Measurements from ENCODE around the gene KIF26B.
"Not testable (repeated sequence)": the region's sequence is repeated elsewhere in the genome, so short reads cannot be mapped to it uniquely, and the experiment has no call there.

KIF26B gene

GRCh38 chr1:245124644-245125043, 30.1 kb upstream of the KIF26B start:
- no peaks in the 10 kb centered on the region for H3K9me3 ChIP-seq (ENCODE audit: insufficient read depth, low read length)
- H3K36me3 ChIP-seq (ENCODE audit: insufficient read depth, insufficient read length, low read length), result no peaks in the 10 kb centered on the region
- no peak for TF ChIP-seq ZNF274 (IDR thresholded peaks at IDR 0.05; ENCODE audit: low read depth, low read length)
- TF ChIP-seq SUZ12 (IDR thresholded peaks at IDR 0.05; ENCODE audit: extremely low read depth, insufficient read depth, insufficient read length), result no peak
- TF ChIP-seq YY1 (IDR thresholded peaks at IDR 0.05; ENCODE audit: insufficient read depth, insufficient read length), result no peak
- H3K27me3 ChIP-seq (ENCODE audit: insufficient read depth, insufficient read length), result no peaks in the 10 kb centered on the region
- H3K4me1 ChIP-seq (ENCODE audit: insufficient read depth, insufficient read length), result no peaks in the 10 kb centered on the region
- no peak overlapping the region for H3K4me3 ChIP-seq (ENCODE audit: insufficient read length, low read depth)
- H3K9ac ChIP-seq (ENCODE audit: insufficient read length, low read depth), result no peak overlapping the region
- DNase-seq (ENCODE audit: low read depth, low spot score), result peak; percentile 38

GRCh38 chr1:245126530-245126929, 28.3 kb upstream of the KIF26B start:
- no peaks in the 10 kb centered on the region for H3K9me3 ChIP-seq (ENCODE audit: insufficient read depth, low read length)
- H3K4me1 ChIP-seq (ENCODE audit: insufficient read depth, insufficient read length), result no peaks in the 10 kb centered on the region
- no peak for DNase-seq (ENCODE audit: low read depth, low spot score)
- H3K27me3 ChIP-seq (ENCODE audit: insufficient read depth, insufficient read length), result no peaks in the 10 kb centered on the region
- no peak for TF ChIP-seq YY1 (IDR thresholded peaks at IDR 0.05; ENCODE audit: insufficient read depth, insufficient read length)
- TF ChIP-seq ZNF274 (IDR thresholded peaks at IDR 0.05; ENCODE audit: low read depth, low read length), result no peak
- no peak for TF ChIP-seq SUZ12 (IDR thresholded peaks at IDR 0.05; ENCODE audit: extremely low read depth, insufficient read depth, insufficient read length)
- H3K4me3 ChIP-seq (ENCODE audit: insufficient read length, low read depth), result no peak overlapping the region
- no peaks in the 10 kb centered on the region for H3K36me3 ChIP-seq (ENCODE audit: insufficient read depth, insufficient read length, low read length)
- H3K9ac ChIP-seq (ENCODE audit: insufficient read length, low read depth), result no peak overlapping the region

- H3K4me1 ChIP-seq (ENCODE audit: insufficient read depth, insufficient read length), result no peaks in the 10 kb centered on the region
- no peak overlapping the region for H3K9ac ChIP-seq (ENCODE audit: insufficient read length, low read depth)
- H3K4me3 ChIP-seq (ENCODE audit: insufficient read length, low read depth), result no peak overlapping the region
- no peaks in the 10 kb centered on the region for H3K9me3 ChIP-seq (ENCODE audit: insufficient read depth, low read length)
- H3K27me3 ChIP-seq (ENCODE audit: insufficient read depth, insufficient read length), result no peaks in the 10 kb centered on the region
- TF ChIP-seq ZNF274 (IDR thresholded peaks at IDR 0.05; ENCODE audit: low read depth, low read length), result no peak
- no peak for TF ChIP-seq YY1 (IDR thresholded peaks at IDR 0.05; ENCODE audit: insufficient read depth, insufficient read length)
- no peak for TF ChIP-seq SUZ12 (IDR thresholded peaks at IDR 0.05; ENCODE audit: extremely low read depth, insufficient read depth, insufficient read length)
- no peaks in the 10 kb centered on the region for H3K36me3 ChIP-seq (ENCODE audit: insufficient read depth, insufficient read length, low read length)
- DNase-seq (ENCODE audit: low read depth, low spot score), result no peak
Observed at GRCh38 chr1:245128381-245129101, 26.2 kb upstream of the KIF26B start.

- Histone ChIP-seq H3K27me3 (ENCODE audit: insufficient read depth, insufficient read length) (no peaks in the 10 kb centered on the region), H3K4me3 (ENCODE audit: insufficient read length, low read depth) (no peak overlapping the region), H3K36me3 (ENCODE audit: insufficient read depth, insufficient read length, low read length) (no peaks in the 10 kb centered on the region), H3K4me1 (ENCODE audit: insufficient read depth, insufficient read length) (no peaks in the 10 kb centered on the region), H3K9me3 (ENCODE audit: insufficient read depth, low read length) (no peaks in the 10 kb centered on the region), H3K9ac (ENCODE audit: insufficient read length, low read depth) (no peak overlapping the region)
- TF ChIP-seq YY1 (IDR thresholded peaks at IDR 0.05; ENCODE audit: insufficient read depth, insufficient read length) (no peak), SUZ12 (IDR thresholded peaks at IDR 0.05; ENCODE audit: extremely low read depth, insufficient read depth, insufficient read length) (no peak), ZNF274 (IDR thresholded peaks at IDR 0.05; ENCODE audit: low read depth, low read length) (no peak)
- DNase-seq (ENCODE audit: low read depth, low spot score), result no peak
Observed at GRCh38 chr1:245129319-245130240, 25.2 kb upstream of the KIF26B start.

- H3K9me3 ChIP-seq (ENCODE audit: insufficient read depth, low read length); H3K9ac ChIP-seq (ENCODE audit: insufficient read length, low read depth); H3K27me3 ChIP-seq (ENCODE audit: insufficient read depth, insufficient read length); H3K4me1 ChIP-seq (ENCODE audit: insufficient read depth, insufficient read length); H3K36me3 ChIP-seq (ENCODE audit: insufficient read depth, insufficient read length, low read length); DNase-seq (ENCODE audit: low read depth, low spot score); H3K4me3 ChIP-seq (ENCODE audit: insufficient read length, low read depth): not testable (repeated sequence)
Observed at GRCh38 chr1:245130281-245131025, 24.3 kb upstream of the KIF26B start.

- Histone ChIP-seq H3K4me1 (ENCODE audit: insufficient read depth, insufficient read length) (no peaks in the 10 kb centered on the region), H3K9ac (ENCODE audit: insufficient read length, low read depth) (no peak overlapping the region), H3K4me3 (ENCODE audit: insufficient read length, low read depth) (no peak overlapping the region), H3K27me3 (ENCODE audit: insufficient read depth, insufficient read length) (no peaks in the 10 kb centered on the region), H3K9me3 (ENCODE audit: insufficient read depth, low read length) (no peaks in the 10 kb centered on the region), H3K36me3 (ENCODE audit: insufficient read depth, insufficient read length, low read length) (no peaks in the 10 kb centered on the region)
- DNase-seq (ENCODE audit: low read depth, low spot score), result no peak
- TF ChIP-seq SUZ12 (IDR thresholded peaks at IDR 0.05; ENCODE audit: extremely low read depth, insufficient read depth, insufficient read length) (no peak), ZNF274 (IDR thresholded peaks at IDR 0.05; ENCODE audit: low read depth, low read length) (no peak), YY1 (IDR thresholded peaks at IDR 0.05; ENCODE audit: insufficient read depth, insufficient read length) (no peak)
Observed at GRCh38 chr1:245131026-245131393, 23.8 kb upstream of the KIF26B start.

GRCh38 chr1:245132771-245133170, 22.0 kb upstream of the KIF26B start:
- Histone ChIP-seq H3K27me3 (ENCODE audit: insufficient read depth, insufficient read length) (no peaks in the 10 kb centered on the region), H3K9ac (ENCODE audit: insufficient read length, low read depth) (no peak overlapping the region), H3K9me3 (ENCODE audit: insufficient read depth, low read length) (no peaks in the 10 kb centered on the region), H3K4me1 (ENCODE audit: insufficient read depth, insufficient read length) (no peaks in the 10 kb centered on the region), H3K4me3 (ENCODE audit: insufficient read length, low read depth) (no peak overlapping the region), H3K36me3 (ENCODE audit: insufficient read depth, insufficient read length, low read length) (no peaks in the 10 kb centered on the region)
- TF ChIP-seq ZNF274 (IDR thresholded peaks at IDR 0.05; ENCODE audit: low read depth, low read length), result no peak
- TF ChIP-seq SUZ12 (IDR thresholded peaks at IDR 0.05; ENCODE audit: extremely low read depth, insufficient read depth, insufficient read length), result no peak
- TF ChIP-seq YY1 (IDR thresholded peaks at IDR 0.05; ENCODE audit: insufficient read depth, insufficient read length), result no peak
- DNase-seq (ENCODE audit: low read depth, low spot score), result no peak

Measured in NT2/D1 (cell line).